AG10803 (cell line): ENCODE measurements around the gene SNAP47.
A peak's percentile ranks its signal among the peaks of the same experiment; 100 is the strongest.

Experiments used
- DNase-seq: peaks from one replicate; pipeline ENCODE4 v3.0.0; 2010; ENCODE audit warnings: low read depth
- H3K4me3 ChIP-seq: 2 replicates; pipeline ENCODE4 v1.5.1; 2011; ENCODE audit warnings: mild to moderate bottlenecking, low read length, control low read depth
- TF ChIP-seq, protein P1 (sequence below): conservative IDR thresholded peaks from 2 replicates; pipeline ENCODE4 v1.5.1; 2011; ENCODE audit warnings: mild to moderate bottlenecking, low read length, control low read depth, inconsistent platforms

The SNAP47 gene

DNA sequence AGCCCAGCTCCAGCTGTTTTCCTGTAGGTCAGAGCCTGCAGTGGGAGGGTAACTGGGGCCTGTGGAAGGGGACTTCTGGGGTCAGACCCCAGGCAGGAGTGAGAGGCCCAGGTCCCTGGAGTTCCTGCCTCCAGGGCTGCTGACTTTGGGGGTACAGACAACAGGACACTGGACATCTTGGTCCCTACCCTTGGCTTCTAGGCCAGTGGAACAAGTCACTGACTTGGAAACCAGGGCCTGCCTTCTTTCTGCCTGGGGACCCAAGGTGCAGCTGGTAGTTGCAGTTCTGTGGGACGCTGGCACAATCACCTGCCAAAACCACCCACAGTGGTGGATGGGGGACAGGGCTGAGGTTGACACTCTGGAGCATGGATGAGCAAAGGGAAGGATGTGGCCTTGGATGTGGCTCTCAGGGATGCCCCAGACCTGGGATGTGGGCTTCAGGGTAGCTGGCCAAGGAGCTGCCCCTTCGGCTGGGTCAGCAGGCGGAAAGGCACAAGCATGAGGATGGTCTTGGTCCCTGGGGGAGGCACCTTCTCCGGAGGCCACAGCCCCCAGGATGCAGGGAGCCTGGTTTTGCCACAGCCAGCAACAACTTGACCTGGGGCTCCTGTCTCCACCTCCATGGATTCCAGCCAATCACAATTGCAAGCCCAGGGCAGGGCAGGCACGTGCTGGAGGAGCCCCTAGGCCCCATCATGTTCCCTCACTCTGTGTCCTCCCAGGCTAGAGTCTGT is 5.9 kb upstream of the SNAP47 start:
- no peak for DNase-seq
- TF ChIP-seq, protein P1, sequence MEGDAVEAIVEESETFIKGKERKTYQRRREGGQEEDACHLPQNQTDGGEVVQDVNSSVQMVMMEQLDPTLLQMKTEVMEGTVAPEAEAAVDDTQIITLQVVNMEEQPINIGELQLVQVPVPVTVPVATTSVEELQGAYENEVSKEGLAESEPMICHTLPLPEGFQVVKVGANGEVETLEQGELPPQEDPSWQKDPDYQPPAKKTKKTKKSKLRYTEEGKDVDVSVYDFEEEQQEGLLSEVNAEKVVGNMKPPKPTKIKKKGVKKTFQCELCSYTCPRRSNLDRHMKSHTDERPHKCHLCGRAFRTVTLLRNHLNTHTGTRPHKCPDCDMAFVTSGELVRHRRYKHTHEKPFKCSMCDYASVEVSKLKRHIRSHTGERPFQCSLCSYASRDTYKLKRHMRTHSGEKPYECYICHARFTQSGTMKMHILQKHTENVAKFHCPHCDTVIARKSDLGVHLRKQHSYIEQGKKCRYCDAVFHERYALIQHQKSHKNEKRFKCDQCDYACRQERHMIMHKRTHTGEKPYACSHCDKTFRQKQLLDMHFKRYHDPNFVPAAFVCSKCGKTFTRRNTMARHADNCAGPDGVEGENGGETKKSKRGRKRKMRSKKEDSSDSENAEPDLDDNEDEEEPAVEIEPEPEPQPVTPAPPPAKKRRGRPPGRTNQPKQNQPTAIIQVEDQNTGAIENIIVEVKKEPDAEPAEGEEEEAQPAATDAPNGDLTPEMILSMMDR: no peak
- H3K4me3 ChIP-seq: no peak overlapping the region; the same call in 1 of the 2 replicates

- peak; percentile 66 for DNase-seq
- TF ChIP-seq, protein P1: peak; percentile 86
- H3K4me3 ChIP-seq: no peak overlapping the region
Measured at GRCh38 chr1:227729881-227730629, 5.2 kb upstream of the SNAP47 start.

- no peak for DNase-seq
- H3K4me3 ChIP-seq: no peak overlapping the region
- TF ChIP-seq, protein P1: no peak
Measured at GRCh38 chr1:227730630-227731151, 4.5 kb upstream of the SNAP47 start.

DNA sequence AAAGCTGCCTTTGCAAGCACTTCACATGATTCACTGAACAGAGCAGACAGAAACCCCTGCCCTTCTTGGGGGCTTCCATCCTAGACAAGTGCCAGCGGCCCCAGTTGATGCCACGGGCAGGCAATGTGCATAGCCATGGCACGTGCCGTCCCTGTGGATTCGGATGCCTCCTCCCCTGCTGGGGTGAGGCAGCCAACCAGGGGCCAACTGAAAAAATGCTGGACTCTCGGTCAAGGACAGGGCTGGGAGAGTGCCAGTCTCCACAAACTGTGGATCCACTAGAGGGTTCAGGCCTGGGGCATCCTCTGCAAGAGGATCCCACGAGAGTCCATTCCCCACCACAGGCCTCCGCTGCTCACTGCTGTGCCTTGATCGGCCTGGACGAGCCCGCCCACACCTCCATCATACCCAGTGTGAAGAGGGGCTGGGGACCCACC is 4.0 kb upstream of the SNAP47 start:
- TF ChIP-seq, protein P1: no peak
- H3K4me3 ChIP-seq: no peak overlapping the region
- no peak for DNase-seq

DNA sequence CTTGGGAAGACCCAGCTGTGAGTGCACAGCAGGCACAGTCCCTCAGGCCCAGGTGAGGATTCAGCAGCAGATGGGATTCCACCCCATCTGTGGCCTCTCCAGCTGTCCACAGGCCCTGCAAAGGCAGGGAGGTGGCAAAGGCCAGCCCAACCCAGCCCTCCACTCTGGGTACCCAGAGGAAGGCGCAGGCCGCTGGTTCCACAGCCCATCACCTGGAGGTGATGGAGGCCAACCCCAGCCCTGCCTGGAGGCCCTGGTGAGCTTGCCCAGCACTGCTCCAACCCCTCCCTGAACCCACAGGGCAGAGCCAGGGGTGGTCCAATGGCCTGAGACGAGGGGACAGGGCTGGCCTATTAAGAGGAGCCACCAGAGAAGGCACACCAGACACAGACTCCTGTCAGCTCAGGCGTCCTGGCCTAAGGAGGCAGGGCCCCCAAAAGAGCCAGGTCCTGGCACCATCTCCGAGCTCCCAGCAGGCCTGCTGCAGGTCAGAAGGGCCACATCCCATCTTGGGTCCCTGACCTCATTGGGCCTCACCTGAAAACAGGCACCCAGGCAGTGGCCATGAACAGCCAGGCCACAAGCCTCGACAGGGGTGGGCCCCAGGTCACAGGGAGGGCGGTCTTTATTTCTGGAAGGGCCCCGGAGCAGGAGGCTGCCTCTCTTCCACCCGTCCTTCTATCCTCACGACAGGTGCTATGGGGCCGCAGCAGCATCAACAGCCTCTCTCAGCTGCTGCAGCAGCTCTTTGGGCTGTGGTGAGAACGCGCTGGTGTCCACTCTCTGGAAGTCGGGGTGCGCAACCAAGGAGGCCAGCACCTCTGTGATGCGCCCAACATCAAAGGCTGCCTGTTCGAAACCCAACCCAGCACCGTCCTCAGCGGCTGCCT is 3.3 kb upstream of the SNAP47 start:
- no peak for DNase-seq

GRCh38 chr1:227732586-227733308 is 2.5 kb upstream of the SNAP47 start:
- TF ChIP-seq, protein P1: no peak
- no peak for DNase-seq
- no peak overlapping the region for H3K4me3 ChIP-seq

More for the DNA sequence above, 3.3 kb upstream of the SNAP47 start:
- no peak overlapping the region for H3K4me3 ChIP-seq
- TF ChIP-seq, protein P1: no peak
